ENCODE measurements around the gene ANKRD55.
"Not testable (repeated sequence)": the region's sequence is repeated elsewhere in the genome, so short reads cannot be mapped to it uniquely, and the experiment has no call there.

ANKRD55 gene

DNA sequence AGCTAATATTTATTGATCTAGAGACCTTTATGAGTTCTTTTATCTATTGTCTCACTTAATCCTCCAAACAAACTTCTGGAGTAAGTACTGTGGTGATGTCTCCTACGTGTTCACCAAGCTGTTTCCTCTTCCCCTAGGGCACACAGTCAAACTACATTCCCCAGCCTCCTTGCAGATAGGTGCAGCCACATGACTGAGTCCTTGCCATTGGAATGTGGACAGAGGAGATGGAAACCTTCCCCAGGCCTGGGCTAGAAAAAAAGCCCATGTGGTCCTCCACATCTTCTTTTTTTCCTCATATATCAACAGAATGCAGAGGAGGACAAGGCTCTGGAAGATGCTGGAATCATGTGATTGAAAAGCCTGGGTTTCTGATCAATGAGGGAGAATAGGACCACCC lies 88.0 kb downstream of the ANKRD55 start:
- DNase-seq (ENCODE audit: low read depth, low spot score): no peak

- DNase-seq (ENCODE audit: low read depth, low spot score): no peak
Observed at GRCh38 chr5:56144211-56144610, 88.9 kb downstream of the ANKRD55 start.

- no peak for DNase-seq (ENCODE audit: low read depth, low spot score)
Observed at GRCh38 chr5:56143373-56143714, 89.8 kb downstream of the ANKRD55 start.

- no peak for DNase-seq (ENCODE audit: low read depth, low spot score)
Observed at GRCh38 chr5:56142614-56143372, 90.3 kb downstream of the ANKRD55 start.

DNA sequence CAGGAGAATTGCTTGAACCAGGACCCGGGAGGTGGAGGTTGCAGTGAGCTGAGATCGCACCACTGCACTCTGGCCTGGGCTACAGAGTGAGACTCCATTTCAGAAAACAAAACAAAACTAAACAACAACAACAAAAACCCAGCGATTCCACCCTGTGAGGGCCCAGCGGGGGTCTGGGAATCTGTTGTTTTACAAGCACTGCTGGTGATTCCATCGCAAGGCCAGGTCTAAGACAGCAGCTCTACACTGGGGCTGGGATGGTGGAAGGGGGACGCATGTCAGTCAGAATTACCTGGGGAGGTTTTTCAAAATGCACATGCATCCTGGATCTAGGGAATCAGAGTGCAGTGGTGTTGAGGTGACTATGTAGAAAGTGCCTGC lies 90.9 kb downstream of the ANKRD55 start:
- DNase-seq (ENCODE audit: low read depth, low spot score): no peak

- DNase-seq (ENCODE audit: low read depth, low spot score): no peak
Observed at GRCh38 chr5:56140073-56140472, 93.1 kb downstream of the ANKRD55 start.

DNA sequence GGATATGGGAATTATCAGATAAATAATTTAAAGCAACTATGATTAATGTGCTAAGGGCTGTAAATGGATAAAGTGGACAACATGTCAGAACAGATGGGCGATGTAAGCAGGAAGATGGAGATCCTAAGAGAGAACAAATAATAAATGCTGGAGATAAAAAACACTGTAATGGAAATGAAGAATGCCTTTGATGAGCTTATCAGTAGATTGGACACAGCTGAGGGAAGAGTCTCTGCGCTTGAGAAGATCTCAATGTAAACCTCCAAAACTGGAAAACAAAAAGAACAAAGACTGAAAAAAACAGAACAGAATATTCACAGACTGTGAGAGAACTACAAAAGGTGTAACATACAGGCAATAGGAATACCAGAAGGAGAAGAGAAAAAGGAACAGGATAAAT lies 102.5 kb downstream of the ANKRD55 start:
- no peak for DNase-seq (ENCODE audit: low read depth, low spot score)

GRCh38 chr5:56129288-56129687 lies 103.8 kb downstream of the ANKRD55 start:
- no peak for DNase-seq (ENCODE audit: low read depth, low spot score)

DNA sequence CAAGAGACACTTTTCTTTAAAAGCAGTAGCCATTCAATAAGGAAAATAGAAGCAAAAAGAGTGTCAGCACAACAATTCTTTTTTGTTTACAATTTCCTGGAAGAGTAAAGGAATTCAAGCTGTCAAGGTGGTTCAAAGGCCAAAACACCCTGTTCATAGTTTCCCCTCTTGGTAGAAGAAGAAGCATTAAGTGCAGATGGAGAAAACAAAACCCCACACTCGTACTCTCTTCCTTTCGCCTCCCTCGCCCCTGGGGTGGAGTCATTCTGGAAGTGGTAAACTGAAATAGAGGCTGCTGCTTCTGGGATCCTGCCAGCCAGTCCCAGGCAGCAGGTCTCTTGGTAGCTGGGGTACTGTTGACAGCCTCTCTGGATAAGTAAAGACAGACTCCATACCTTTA lies 105.0 kb downstream of the ANKRD55 start:
- no peak for DNase-seq (ENCODE audit: low read depth, low spot score)

GRCh38 chr5:56126487-56127179 lies 106.5 kb downstream of the ANKRD55 start:
- DNase-seq (ENCODE audit: low read depth, low spot score): no peak

- DNase-seq (ENCODE audit: low read depth, low spot score): no peak
Observed at GRCh38 chr5:56123531-56124243, 109.4 kb downstream of the ANKRD55 start.

- DNase-seq (ENCODE audit: low read depth, low spot score): not testable (repeated sequence)
Observed at GRCh38 chr5:56122360-56122985, 110.7 kb downstream of the ANKRD55 start.

DNA sequence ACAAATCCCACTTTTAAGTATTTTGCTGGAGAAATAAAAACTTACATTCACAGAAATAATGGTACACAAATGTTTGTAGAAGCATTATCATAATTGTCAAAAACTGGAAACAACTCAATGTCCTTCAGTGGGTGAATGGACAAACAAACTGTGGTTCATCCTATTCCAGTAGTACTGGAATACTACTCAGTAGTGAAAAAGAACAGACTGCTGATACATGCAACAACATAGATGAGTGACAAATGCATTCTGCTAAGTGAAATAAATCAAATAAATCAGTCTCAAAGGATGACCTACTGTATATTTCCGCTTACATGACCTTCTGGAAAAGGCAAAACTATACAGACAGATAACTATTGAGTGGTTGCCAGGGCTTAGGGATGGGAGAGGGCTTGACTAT lies 114.1 kb downstream of the ANKRD55 start:
- no peak for DNase-seq (ENCODE audit: low read depth, low spot score)

GRCh38 chr5:56116599-56117141 lies 116.5 kb downstream of the ANKRD55 start:
- no peak for DNase-seq (ENCODE audit: low read depth, low spot score)

GRCh38 chr5:56115589-56115988 lies 117.5 kb downstream of the ANKRD55 start:
- no peak for DNase-seq (ENCODE audit: low read depth, low spot score)

GRCh38 chr5:56112526-56113121 lies 120.5 kb downstream of the ANKRD55 start:
- no peak for DNase-seq (ENCODE audit: low read depth, low spot score)

GRCh38 chr5:56111404-56111781 lies 121.7 kb downstream of the ANKRD55 start:
- DNase-seq (ENCODE audit: low read depth, low spot score): no peak

- no peak for DNase-seq (ENCODE audit: low read depth, low spot score)
Observed at GRCh38 chr5:56110646-56111403, 122.3 kb downstream of the ANKRD55 start.

GRCh38 chr5:56108246-56108645 lies 124.9 kb downstream of the ANKRD55 start:
- DNase-seq (ENCODE audit: low read depth, low spot score): no peak

- DNase-seq (ENCODE audit: low read depth, low spot score): no peak
Observed at GRCh38 chr5:56106837-56107236, 126.3 kb downstream of the ANKRD55 start.

Measured in activated CD4-positive, CD25-positive, alpha-beta regulatory T cell treated with anti-CD3 and anti-CD28 coated beads, Interleukin-2, amount 50 U/mL, for 16 hours (primary cell).